Suprapubic skin (tissue), 4 donors: ENCODE results near the gene SDC1.

Experiments used
- EP300 ChIP-seq: sonication (generic); formaldehyde crosslinking; IDR thresholded peaks from one replicate; pipeline ENCODE4 v1.6.1; 2017; ENCODE audit warnings: antibody characterized with exemption
- POLR2A ChIP-seq, 2 donors: fragments of 450-650 bp; IDR thresholded peaks; one replicate each; pipeline ENCODE4 v1.6.1; 2017; ENCODE audit warnings: antibody characterized with exemption in 2 of 2, mild to moderate bottlenecking in 2 of 2, moderate library complexity in 2 of 2
- POLR2AphosphoS5 ChIP-seq, 3 donors: sonication (generic); formaldehyde crosslinking; IDR thresholded peaks; one replicate each; pipeline ENCODE4 v1.6.1; 2017; ENCODE audit warnings: antibody characterized with exemption in 3 of 3
- TF ChIP-seq, protein P1 (sequence below), 2 donors: fragments of 200-600 bp in 1 of 2; fragments of 450-650 bp in 1 of 2; sonication (generic) in 1 of 2; IDR thresholded peaks; one replicate each; pipeline ENCODE4 v1.5.1; 2016 to 2019; ENCODE audit warnings: antibody characterized with exemption in 2 of 2, mild to moderate bottlenecking in 1 of 2, moderate library complexity in 1 of 2

DNA sequence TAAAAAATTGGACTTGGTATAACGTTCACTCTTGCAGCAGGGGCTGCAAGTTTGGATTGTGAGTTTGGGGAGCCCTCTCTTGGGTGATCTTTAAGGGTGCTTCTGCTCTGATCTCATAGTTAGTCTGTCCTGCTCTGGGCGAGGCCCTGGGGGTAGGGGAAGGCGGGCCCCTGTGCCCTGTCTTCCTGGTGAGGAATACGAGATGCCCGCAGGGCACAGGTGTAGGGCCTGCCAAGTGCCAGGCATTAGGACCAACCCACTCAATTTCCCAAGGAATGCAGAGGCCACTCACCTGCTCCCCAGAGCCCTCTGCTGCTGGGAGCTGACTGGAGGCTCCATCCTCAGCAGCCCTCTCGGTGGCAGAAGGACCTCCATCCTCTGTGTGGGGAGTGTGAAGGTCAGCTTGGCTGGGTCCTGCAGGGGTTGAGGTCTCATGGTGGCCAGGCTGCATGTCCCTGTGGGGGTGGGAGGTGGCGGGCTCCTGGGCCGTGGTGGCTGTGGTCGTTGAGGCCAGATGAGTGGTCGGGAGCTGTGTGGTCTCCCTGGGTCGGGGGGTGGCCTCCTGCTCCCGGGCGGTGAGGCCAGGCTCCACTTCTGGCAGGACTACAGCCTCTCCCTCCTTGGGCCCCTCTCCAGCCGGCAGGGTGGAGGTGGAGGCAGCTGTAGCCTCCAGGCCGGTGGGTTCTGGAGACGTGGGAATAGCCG is 21.3 kb downstream of the SDC1 start:
- TF ChIP-seq POLR2AphosphoS5 (IDR thresholded peaks at IDR 0.05) (no peak), POLR2A (IDR thresholded peaks at IDR 0.05) (no peak), EP300 (no peak)
- TF ChIP-seq, protein P1, sequence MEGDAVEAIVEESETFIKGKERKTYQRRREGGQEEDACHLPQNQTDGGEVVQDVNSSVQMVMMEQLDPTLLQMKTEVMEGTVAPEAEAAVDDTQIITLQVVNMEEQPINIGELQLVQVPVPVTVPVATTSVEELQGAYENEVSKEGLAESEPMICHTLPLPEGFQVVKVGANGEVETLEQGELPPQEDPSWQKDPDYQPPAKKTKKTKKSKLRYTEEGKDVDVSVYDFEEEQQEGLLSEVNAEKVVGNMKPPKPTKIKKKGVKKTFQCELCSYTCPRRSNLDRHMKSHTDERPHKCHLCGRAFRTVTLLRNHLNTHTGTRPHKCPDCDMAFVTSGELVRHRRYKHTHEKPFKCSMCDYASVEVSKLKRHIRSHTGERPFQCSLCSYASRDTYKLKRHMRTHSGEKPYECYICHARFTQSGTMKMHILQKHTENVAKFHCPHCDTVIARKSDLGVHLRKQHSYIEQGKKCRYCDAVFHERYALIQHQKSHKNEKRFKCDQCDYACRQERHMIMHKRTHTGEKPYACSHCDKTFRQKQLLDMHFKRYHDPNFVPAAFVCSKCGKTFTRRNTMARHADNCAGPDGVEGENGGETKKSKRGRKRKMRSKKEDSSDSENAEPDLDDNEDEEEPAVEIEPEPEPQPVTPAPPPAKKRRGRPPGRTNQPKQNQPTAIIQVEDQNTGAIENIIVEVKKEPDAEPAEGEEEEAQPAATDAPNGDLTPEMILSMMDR (IDR thresholded peaks at IDR 0.05): no peak
